ENCODE measurements around the gene DESI2. TPM values are rescaled to one million over a fixed set of nuclear protein-coding genes. Genes with fewer than 3 reads are reported as not detected.

Gene DESI2
- total and polyA plus RNA-seq, 2 experiments from 2014 or later = 43.9 to 65.9 TPM

DNA sequence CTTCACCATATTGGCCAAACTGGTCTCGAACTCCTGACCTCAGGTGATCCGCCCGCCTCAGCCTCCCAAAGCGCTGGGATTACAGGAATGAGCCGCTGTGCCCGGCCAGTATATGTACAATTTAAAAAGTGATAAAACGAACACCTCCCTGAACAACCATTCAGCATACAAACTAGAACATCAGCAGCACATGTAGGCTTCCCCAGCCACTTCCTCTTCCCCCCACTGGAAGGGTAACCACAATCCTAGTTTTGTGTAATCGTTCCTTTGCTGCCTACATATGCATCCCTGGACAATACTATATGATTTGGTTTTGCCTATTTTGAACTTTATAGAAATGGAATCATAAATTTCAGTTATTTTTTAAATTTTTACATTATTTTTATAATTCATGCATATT lies 60.4 kb downstream of the DESI2 start:
- no peak for DNase-seq
- no peaks in the 10 kb centered on the region for H3K4me1 ChIP-seq (ENCODE audit: insufficient read depth)
- no peak for TF ChIP-seq EZH2 (IDR thresholded peaks at IDR 0.05; ENCODE audit: insufficient read depth, poor library complexity, severe bottlenecking)
- no peak for TF ChIP-seq EZH2phosphoT487 (IDR thresholded peaks at IDR 0.05; ENCODE audit: insufficient read depth, low read depth)
- H4K20me1 ChIP-seq (ENCODE audit: insufficient read depth) = no peaks in the 10 kb centered on the region
- no peak overlapping the region for H3K4me2 ChIP-seq (ENCODE audit: unreplicated experiment)
- no peaks in the 10 kb centered on the region for H3K27me3 ChIP-seq (replicated peaks; ENCODE audit: insufficient read depth)
- in situ Hi-C loops (cut with MboI) = no loop called here
- H3K27ac ChIP-seq = no peak overlapping the region
- no peak overlapping the region for H3K9ac ChIP-seq
- no peaks in the 10 kb centered on the region for H3K36me3 ChIP-seq (ENCODE audit: low read depth)
- no peaks in the 10 kb centered on the region for H3K9me2 ChIP-seq (ENCODE audit: insufficient read depth)
- 94 to 96% methylated on average over 8 of the region's 8 CpGs for WGBS, 2 experiments (ENCODE audit: low coverage in 1 of 2, low lambda C conversion rate in 2 of 2, missing lambda C conversion rate in 2 of 2)
- H3K9me3 ChIP-seq (ENCODE audit: low read depth) = no peaks in the 10 kb centered on the region
- no peak overlapping the region for H2AFZ ChIP-seq
- H3K79me2 ChIP-seq (ENCODE audit: insufficient read depth) = no peaks in the 10 kb centered on the region
- H3K4me3 ChIP-seq = no peak overlapping the region
- no peaks in the 10 kb centered on the region for H3F3A ChIP-seq (ENCODE audit: insufficient read depth)

DNA sequence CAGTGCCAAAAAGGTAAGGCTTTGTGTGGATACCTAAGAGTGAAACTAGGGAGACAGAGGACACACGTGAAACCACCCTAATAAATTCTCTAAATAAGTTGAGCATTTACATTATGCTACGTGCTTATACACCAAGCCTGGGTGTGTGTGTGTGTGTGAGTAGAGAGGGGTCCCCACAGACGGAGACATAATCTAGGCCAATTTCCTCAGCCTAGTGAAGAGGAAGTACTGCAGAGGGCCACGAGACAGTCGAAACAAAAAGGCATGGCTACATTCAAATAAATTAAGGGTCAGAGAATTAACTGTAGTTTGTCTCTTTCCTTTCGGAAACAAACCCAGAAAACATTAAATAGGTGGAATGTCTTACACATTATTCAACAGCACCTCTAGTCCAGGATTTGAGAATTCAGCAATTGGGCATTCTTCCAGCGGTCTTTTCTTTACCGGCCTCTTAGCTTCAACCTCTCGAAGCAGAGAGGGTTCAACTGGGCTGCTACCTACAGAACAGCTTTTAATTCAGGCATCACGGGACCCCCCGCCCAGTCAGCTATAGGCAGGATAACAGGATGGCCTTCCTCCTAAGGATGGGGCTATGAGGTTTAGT lies 75.0 kb downstream of the DESI2 start:
- H3K9ac ChIP-seq = no peak overlapping the region
- DNase-seq = no peak
- H3K4me1 ChIP-seq (ENCODE audit: insufficient read depth) = no peaks in the 10 kb centered on the region; the same call in 1 of the 2 replicates
- no peaks in the 10 kb centered on the region for H3F3A ChIP-seq (ENCODE audit: insufficient read depth)
- H2AFZ ChIP-seq = no peak overlapping the region
- WGBS, 2 experiments (ENCODE audit: low coverage in 1 of 2, low lambda C conversion rate in 2 of 2, missing lambda C conversion rate in 2 of 2) = 90 to 95% methylated on average over 11 of the region's 11 CpGs
- TF ChIP-seq EZH2 (IDR thresholded peaks at IDR 0.05; ENCODE audit: insufficient read depth, poor library complexity, severe bottlenecking) (no peak), EZH2phosphoT487 (IDR thresholded peaks at IDR 0.05; ENCODE audit: insufficient read depth, low read depth) (no peak)
- no peaks in the 10 kb centered on the region for H3K27me3 ChIP-seq (replicated peaks; ENCODE audit: insufficient read depth)
- H3K9me3 ChIP-seq (ENCODE audit: low read depth) = no peaks in the 10 kb centered on the region
- no peak overlapping the region for H3K27ac ChIP-seq
- no peaks in the 10 kb centered on the region for H3K9me2 ChIP-seq (ENCODE audit: insufficient read depth)
- in situ Hi-C loops (cut with MboI) = no loop called here
- H3K79me2 ChIP-seq (ENCODE audit: insufficient read depth) = no peaks in the 10 kb centered on the region
- H3K36me3 ChIP-seq (ENCODE audit: low read depth) = no peaks in the 10 kb centered on the region
- H4K20me1 ChIP-seq (ENCODE audit: insufficient read depth) = no peaks in the 10 kb centered on the region
- H3K4me2 ChIP-seq (ENCODE audit: unreplicated experiment) = no peak overlapping the region
- H3K4me3 ChIP-seq = no peak overlapping the region

- WGBS, 2 experiments (ENCODE audit: low coverage in 1 of 2, low lambda C conversion rate in 2 of 2, missing lambda C conversion rate in 2 of 2) = 1 to 2% methylated on average over 44 to 65 of the region's 94 CpGs
- Histone ChIP-seq H3K27me3 (replicated peaks; ENCODE audit: insufficient read depth) (no peaks in the 10 kb centered on the region), H3K79me2 (ENCODE audit: insufficient read depth) (no peaks in the 10 kb centered on the region), H3K27ac (no peak overlapping the region), H3K9ac (peak overlapping the region; percentile 71), H4K20me1 (ENCODE audit: insufficient read depth) (no peaks in the 10 kb centered on the region), H3K9me2 (ENCODE audit: insufficient read depth) (no peaks in the 10 kb centered on the region), H3K36me3 (ENCODE audit: low read depth) (no peaks in the 10 kb centered on the region), H2AFZ (peak overlapping the region; percentile 94), H3K4me2 (ENCODE audit: unreplicated experiment) (peak overlapping the region; percentile 93), H3F3A (ENCODE audit: insufficient read depth) (no peaks in the 10 kb centered on the region), H3K9me3 (ENCODE audit: low read depth) (no peaks in the 10 kb centered on the region), H3K4me3 (peak overlapping the region; percentile 75), H3K4me1 (ENCODE audit: insufficient read depth) (no peaks in the 10 kb centered on the region; the same call in 1 of the 2 replicates)
- in situ Hi-C loops (cut with MboI) = no loop called here
- peak; percentile 68 for DNase-seq
- no peak for TF ChIP-seq EZH2phosphoT487 (IDR thresholded peaks at IDR 0.05; ENCODE audit: insufficient read depth, low read depth)
- TF ChIP-seq EZH2 (IDR thresholded peaks at IDR 0.05; ENCODE audit: insufficient read depth, poor library complexity, severe bottlenecking) = no peak
These were observed 77.4 kb downstream of the DESI2 start for GRCh38 chr1:244730153-244730933.

DNA sequence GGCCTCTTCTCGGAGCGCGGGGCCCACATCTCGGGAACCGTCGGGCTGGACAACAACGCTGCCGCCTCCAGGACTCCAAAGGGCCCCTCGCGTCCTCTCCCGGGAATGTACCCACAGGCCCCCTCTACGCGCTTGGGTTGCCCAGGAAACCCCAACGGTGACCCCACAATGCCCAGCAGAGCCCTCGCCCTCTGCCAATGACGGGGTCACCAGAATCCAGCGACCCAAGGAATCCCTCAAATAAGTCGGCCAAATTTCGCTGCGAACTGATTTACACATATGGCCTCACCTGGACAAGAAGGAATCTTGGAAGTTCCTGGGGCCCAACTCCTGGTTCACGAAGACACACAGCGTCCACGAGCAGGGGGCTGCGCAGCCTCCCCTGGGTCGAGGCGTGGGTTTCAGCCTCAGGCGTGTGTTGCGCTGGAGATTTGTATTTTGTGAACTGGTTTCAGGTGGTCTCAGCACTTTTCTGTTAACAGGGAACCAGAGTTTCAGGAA lies 78.1 kb downstream of the DESI2 start:
- Histone ChIP-seq H3K9me2 (ENCODE audit: insufficient read depth) (no peaks in the 10 kb centered on the region), H3K36me3 (ENCODE audit: low read depth) (no peaks in the 10 kb centered on the region), H3K9me3 (ENCODE audit: low read depth) (no peaks in the 10 kb centered on the region), H3K4me3 (peak overlapping the region; percentile 75), H4K20me1 (ENCODE audit: insufficient read depth) (no peaks in the 10 kb centered on the region), H3F3A (ENCODE audit: insufficient read depth) (no peaks in the 10 kb centered on the region), H3K27me3 (replicated peaks; ENCODE audit: insufficient read depth) (no peaks in the 10 kb centered on the region), H3K79me2 (ENCODE audit: insufficient read depth) (no peaks in the 10 kb centered on the region), H3K4me2 (ENCODE audit: unreplicated experiment) (peak overlapping the region; percentile 93), H3K27ac (no peak overlapping the region), H3K9ac (peak overlapping the region; percentile 71), H3K4me1 (ENCODE audit: insufficient read depth) (no peaks in the 10 kb centered on the region; the same call in 1 of the 2 replicates), H2AFZ (peak overlapping the region; percentile 94)
- in situ Hi-C loops (cut with MboI) = no loop called here
- TF ChIP-seq EZH2 (IDR thresholded peaks at IDR 0.05; ENCODE audit: insufficient read depth, poor library complexity, severe bottlenecking) (no peak), EZH2phosphoT487 (IDR thresholded peaks at IDR 0.05; ENCODE audit: insufficient read depth, low read depth) (no peak)
- DNase-seq = no peak
- WGBS, 2 experiments (ENCODE audit: low coverage in 1 of 2, low lambda C conversion rate in 2 of 2, missing lambda C conversion rate in 2 of 2) = 55 to 65% methylated on average over 22 to 28 of the region's 28 CpGs
